Measurements from ENCODE around the gene GABRE. TPM values are rescaled to one million over a fixed set of nuclear protein-coding genes. Genes with fewer than 3 reads are reported as not detected.

Gene GABRE
- total and polyA plus RNA-seq, 2 donors from 2014 or later, result 3.3 to 16.6 TPM

- no peak for TF ChIP-seq CTCF (IDR thresholded peaks at IDR 0.05; ENCODE audit: borderline replicate concordance, extremely low read depth, insufficient read depth)
- no peak overlapping the region for H3K4me3 ChIP-seq (ENCODE audit: low read length in 3 of 3)
- H3K36me3 ChIP-seq (ENCODE audit: control insufficient read depth in 2 of 3, insufficient read depth in 3 of 3, low read length in 3 of 3), result no peaks in the 10 kb centered on the region
- no peak for FAIRE-seq
- no peak overlapping the region for H3K27ac ChIP-seq (ENCODE audit: low read depth in 2 of 2, low read length in 2 of 2)
- no peaks in the 10 kb centered on the region for H3K4me1 ChIP-seq (ENCODE audit: control insufficient read depth in 2 of 3, insufficient read depth in 2 of 3, low read depth in 1 of 3, low read length in 3 of 3)
- H3K27me3 ChIP-seq (ENCODE audit: control insufficient read depth, insufficient read depth, low read length), result no peaks in the 10 kb centered on the region
- DNase-seq, result no peak
- no peak overlapping the region for H3K9ac ChIP-seq (ENCODE audit: low read length in 3 of 3)
- H3K9me3 ChIP-seq (ENCODE audit: control insufficient read depth in 2 of 3, insufficient read depth in 1 of 3, low read length in 3 of 3), result no peaks in the 10 kb centered on the region
- intact Hi-C loops (cut with DNase I), result no loop called here
Observed at GRCh38 chrX:151987108-151987507, 12.6 kb upstream of the GABRE start.

- intact Hi-C loops (cut with DNase I), result no loop called here
- no peak for DNase-seq
- H3K9ac ChIP-seq (ENCODE audit: low read length in 3 of 3), result no peak overlapping the region
Observed at GRCh38 chrX:151985955-151986354, 11.5 kb upstream of the GABRE start.

GRCh38 chrX:151985531-151985930, 11.1 kb upstream of the GABRE start:
- no peak overlapping the region for H3K9ac ChIP-seq (ENCODE audit: low read length in 3 of 3)
- intact Hi-C loops (cut with DNase I), result no loop called here
- H3K36me3 ChIP-seq (ENCODE audit: control insufficient read depth in 2 of 3, insufficient read depth in 3 of 3, low read length in 3 of 3), result no peaks in the 10 kb centered on the region
- no peaks in the 10 kb centered on the region for H3K4me1 ChIP-seq (ENCODE audit: control insufficient read depth in 2 of 3, insufficient read depth in 2 of 3, low read depth in 1 of 3, low read length in 3 of 3)
- no peaks in the 10 kb centered on the region for H3K9me3 ChIP-seq (ENCODE audit: control insufficient read depth in 2 of 3, insufficient read depth in 1 of 3, low read length in 3 of 3)
- no peak overlapping the region for H3K27ac ChIP-seq (ENCODE audit: low read depth in 2 of 2, low read length in 2 of 2)
- FAIRE-seq, result no peak
- no peak overlapping the region for H3K4me3 ChIP-seq (ENCODE audit: low read length in 3 of 3)
- no peaks in the 10 kb centered on the region for H3K27me3 ChIP-seq (ENCODE audit: control insufficient read depth, insufficient read depth, low read length)
- TF ChIP-seq CTCF (IDR thresholded peaks at IDR 0.05; ENCODE audit: borderline replicate concordance, extremely low read depth, insufficient read depth), result no peak
- no peak for DNase-seq

More at GRCh38 chrX:151985955-151986354, 11.5 kb upstream of the GABRE start:
- H3K27ac ChIP-seq (ENCODE audit: low read depth in 2 of 2, low read length in 2 of 2), result no peak overlapping the region
- no peaks in the 10 kb centered on the region for H3K4me1 ChIP-seq (ENCODE audit: control insufficient read depth in 2 of 3, insufficient read depth in 2 of 3, low read depth in 1 of 3, low read length in 3 of 3)
- H3K27me3 ChIP-seq (ENCODE audit: control insufficient read depth, insufficient read depth, low read length), result no peaks in the 10 kb centered on the region
- no peaks in the 10 kb centered on the region for H3K9me3 ChIP-seq (ENCODE audit: control insufficient read depth in 2 of 3, insufficient read depth in 1 of 3, low read length in 3 of 3)
- H3K36me3 ChIP-seq (ENCODE audit: control insufficient read depth in 2 of 3, insufficient read depth in 3 of 3, low read length in 3 of 3), result no peaks in the 10 kb centered on the region
- no peak for TF ChIP-seq CTCF (IDR thresholded peaks at IDR 0.05; ENCODE audit: borderline replicate concordance, extremely low read depth, insufficient read depth)
- no peak overlapping the region for H3K4me3 ChIP-seq (ENCODE audit: low read length in 3 of 3)
- FAIRE-seq, result no peak

GRCh38 chrX:151984902-151985301, 10.4 kb upstream of the GABRE start:
- Histone ChIP-seq H3K9ac (ENCODE audit: low read length in 3 of 3) (no peak overlapping the region), H3K27me3 (ENCODE audit: control insufficient read depth, insufficient read depth, low read length) (no peaks in the 10 kb centered on the region), H3K9me3 (ENCODE audit: control insufficient read depth in 2 of 3, insufficient read depth in 1 of 3, low read length in 3 of 3) (no peaks in the 10 kb centered on the region), H3K4me1 (ENCODE audit: control insufficient read depth in 2 of 3, insufficient read depth in 2 of 3, low read depth in 1 of 3, low read length in 3 of 3) (no peaks in the 10 kb centered on the region), H3K4me3 (ENCODE audit: low read length in 3 of 3) (no peak overlapping the region), H3K36me3 (ENCODE audit: control insufficient read depth in 2 of 3, insufficient read depth in 3 of 3, low read length in 3 of 3) (no peaks in the 10 kb centered on the region), H3K27ac (ENCODE audit: low read depth in 2 of 2, low read length in 2 of 2) (no peak overlapping the region)
- intact Hi-C loops (cut with DNase I), result no loop called here
- DNase-seq, result no peak
- TF ChIP-seq CTCF (IDR thresholded peaks at IDR 0.05; ENCODE audit: borderline replicate concordance, extremely low read depth, insufficient read depth), result no peak
- FAIRE-seq, result no peak

Measured in kidney (tissue), 14 donors.